HepG2 (cell line): ENCODE data around the gene OBSL1.
A peak's percentile ranks its signal among the peaks of the same experiment; 100 is the strongest.

Experiments used
- FOXM1 ChIP-seq: sonication (generic); formaldehyde crosslinking; IDR thresholded peaks from 2 replicates; pipeline ENCODE4 v1.5.0; 2020; ENCODE audit warnings: missing genetic modification reagents
- JUN ChIP-seq: sonication (generic); formaldehyde crosslinking; IDR thresholded peaks from 2 replicates; pipeline ENCODE4 v1.4.0; 2020; ENCODE audit warnings: mild to moderate bottlenecking, missing genetic modification reagents
- SETDB1 ChIP-seq: sonication (generic); formaldehyde crosslinking; IDR thresholded peaks from 2 replicates; pipeline ENCODE4 v1.5.1; 2020; ENCODE audit warnings: missing genetic modification reagents, mild to moderate bottlenecking, borderline replicate concordance
- SYNCRIP ChIP-seq: fragments of 200-400 bp; formaldehyde crosslinking; IDR thresholded peaks from 2 replicates; pipeline ENCODE4 v1.6.1; 2018; ENCODE audit warnings: mild to moderate bottlenecking, low read depth, low read length; ENCODE audit not compliant: insufficient read depth
- TCF7L2 ChIP-seq: IDR thresholded peaks from 2 replicates; pipeline ENCODE4 v1.6.1; 2011; ENCODE audit warnings: mild to moderate bottlenecking, low read depth, low read length, moderate library complexity
- ZNF329 ChIP-seq: sonication (generic); formaldehyde crosslinking; IDR thresholded peaks from 2 replicates; pipeline ENCODE4 v1.9.0; 2021; ENCODE audit warnings: low read depth, mild to moderate bottlenecking, missing genetic modification reagents
- ZNF660 ChIP-seq: sonication (generic); formaldehyde crosslinking; IDR thresholded peaks from 2 replicates; pipeline ENCODE4 v1.5.1; 2020; ENCODE audit warnings: mild to moderate bottlenecking, low read depth, missing genetic modification reagents, borderline replicate concordance
- TF ChIP-seq, protein P1 (sequence below): fragments of 450-650 bp; IDR thresholded peaks from 2 replicates; pipeline ENCODE4 v1.6.1; 2017; ENCODE audit warnings: mild to moderate bottlenecking
- TF ChIP-seq, protein P2 (sequence below): sonication (generic); formaldehyde crosslinking; IDR thresholded peaks from 2 replicates; pipeline ENCODE4 v1.5.0; 2020; ENCODE audit warnings: mild to moderate bottlenecking, missing genetic modification reagents, moderate library complexity
- TF ChIP-seq, protein P3 (sequence below), 2 experiments: sonication (generic) in 1 of 2; formaldehyde crosslinking in 1 of 2; IDR thresholded peaks; 2 replicates each; pipeline versions ENCODE4 v1.4.0 to v1.6.1; 2018 to 2020; ENCODE audit warnings: missing genetic modification reagents in 2 of 2, borderline replicate concordance in 1 of 2, low read depth in 1 of 2, mild to moderate bottlenecking in 1 of 2, missing biosample characterization in 1 of 2
- TF ChIP-seq, protein P4 (sequence below), 2 experiments: sonication (generic) in 1 of 2; formaldehyde crosslinking in 1 of 2; IDR thresholded peaks; 2 replicates each; pipeline versions ENCODE4 v1.4.0 to v1.6.1; 2016 to 2020; ENCODE audit warnings: borderline replicate concordance in 1 of 2, low read depth in 1 of 2, mild to moderate bottlenecking in 1 of 2, missing genetic modification reagents in 1 of 2

DNA sequence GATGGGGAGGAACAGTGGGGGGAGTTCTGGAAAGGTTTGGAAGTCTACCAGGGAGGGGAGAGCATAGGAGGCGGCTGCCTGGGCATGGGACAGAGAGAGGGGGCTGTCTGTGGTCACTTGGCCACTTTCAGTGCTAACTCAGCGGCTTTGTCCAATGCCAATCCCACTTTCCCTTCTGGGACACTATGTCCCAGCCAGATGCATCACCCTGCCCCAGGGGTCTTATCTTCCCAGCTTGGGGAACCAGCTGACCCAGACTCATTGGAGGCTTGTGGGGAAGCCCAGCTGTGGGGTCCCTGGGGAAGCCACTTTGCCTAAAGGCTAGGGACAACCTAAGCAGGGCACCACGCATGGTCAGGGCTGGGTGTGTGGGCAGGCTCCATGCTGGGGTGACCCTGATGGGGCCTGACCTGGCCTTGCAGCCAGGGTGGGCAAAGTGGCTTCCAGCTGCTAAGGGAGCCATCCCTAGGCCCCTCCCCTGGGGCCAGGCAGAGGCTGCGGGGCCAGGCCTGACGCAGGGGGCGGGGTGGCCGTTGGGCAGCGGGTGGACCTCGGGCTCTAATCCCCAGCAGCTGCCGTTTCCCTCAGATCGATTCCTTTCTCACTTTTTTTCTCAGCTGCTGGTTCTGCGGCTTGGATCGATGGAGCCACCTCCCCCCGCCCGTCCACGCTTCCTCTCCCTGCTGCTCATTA lies 58.7 kb downstream of the OBSL1 start:
- TF ChIP-seq ZNF660 (no peak), FOXM1 (no peak), ZNF329 (CRISPR knock-in tag) (no peak), JUN (CRISPR knock-in tag) (no peak), SYNCRIP (no peak), SETDB1 (CRISPR knock-in tag) (no peak), TCF7L2 (no peak)
- TF ChIP-seq, protein P1, sequence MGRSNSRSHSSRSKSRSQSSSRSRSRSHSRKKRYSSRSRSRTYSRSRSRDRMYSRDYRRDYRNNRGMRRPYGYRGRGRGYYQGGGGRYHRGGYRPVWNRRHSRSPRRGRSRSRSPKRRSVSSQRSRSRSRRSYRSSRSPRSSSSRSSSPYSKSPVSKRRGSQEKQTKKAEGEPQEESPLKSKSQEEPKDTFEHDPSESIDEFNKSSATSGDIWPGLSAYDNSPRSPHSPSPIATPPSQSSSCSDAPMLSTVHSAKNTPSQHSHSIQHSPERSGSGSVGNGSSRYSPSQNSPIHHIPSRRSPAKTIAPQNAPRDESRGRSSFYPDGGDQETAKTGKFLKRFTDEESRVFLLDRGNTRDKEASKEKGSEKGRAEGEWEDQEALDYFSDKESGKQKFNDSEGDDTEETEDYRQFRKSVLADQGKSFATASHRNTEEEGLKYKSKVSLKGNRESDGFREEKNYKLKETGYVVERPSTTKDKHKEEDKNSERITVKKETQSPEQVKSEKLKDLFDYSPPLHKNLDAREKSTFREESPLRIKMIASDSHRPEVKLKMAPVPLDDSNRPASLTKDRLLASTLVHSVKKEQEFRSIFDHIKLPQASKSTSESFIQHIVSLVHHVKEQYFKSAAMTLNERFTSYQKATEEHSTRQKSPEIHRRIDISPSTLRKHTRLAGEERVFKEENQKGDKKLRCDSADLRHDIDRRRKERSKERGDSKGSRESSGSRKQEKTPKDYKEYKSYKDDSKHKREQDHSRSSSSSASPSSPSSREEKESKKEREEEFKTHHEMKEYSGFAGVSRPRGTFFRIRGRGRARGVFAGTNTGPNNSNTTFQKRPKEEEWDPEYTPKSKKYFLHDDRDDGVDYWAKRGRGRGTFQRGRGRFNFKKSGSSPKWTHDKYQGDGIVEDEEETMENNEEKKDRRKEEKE = no peak
- TF ChIP-seq, protein P2, sequence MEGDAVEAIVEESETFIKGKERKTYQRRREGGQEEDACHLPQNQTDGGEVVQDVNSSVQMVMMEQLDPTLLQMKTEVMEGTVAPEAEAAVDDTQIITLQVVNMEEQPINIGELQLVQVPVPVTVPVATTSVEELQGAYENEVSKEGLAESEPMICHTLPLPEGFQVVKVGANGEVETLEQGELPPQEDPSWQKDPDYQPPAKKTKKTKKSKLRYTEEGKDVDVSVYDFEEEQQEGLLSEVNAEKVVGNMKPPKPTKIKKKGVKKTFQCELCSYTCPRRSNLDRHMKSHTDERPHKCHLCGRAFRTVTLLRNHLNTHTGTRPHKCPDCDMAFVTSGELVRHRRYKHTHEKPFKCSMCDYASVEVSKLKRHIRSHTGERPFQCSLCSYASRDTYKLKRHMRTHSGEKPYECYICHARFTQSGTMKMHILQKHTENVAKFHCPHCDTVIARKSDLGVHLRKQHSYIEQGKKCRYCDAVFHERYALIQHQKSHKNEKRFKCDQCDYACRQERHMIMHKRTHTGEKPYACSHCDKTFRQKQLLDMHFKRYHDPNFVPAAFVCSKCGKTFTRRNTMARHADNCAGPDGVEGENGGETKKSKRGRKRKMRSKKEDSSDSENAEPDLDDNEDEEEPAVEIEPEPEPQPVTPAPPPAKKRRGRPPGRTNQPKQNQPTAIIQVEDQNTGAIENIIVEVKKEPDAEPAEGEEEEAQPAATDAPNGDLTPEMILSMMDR (CRISPR knock-in tag) = peak; percentile 36; the same call in 1 of the 2 replicates
- TF ChIP-seq, protein P3, sequence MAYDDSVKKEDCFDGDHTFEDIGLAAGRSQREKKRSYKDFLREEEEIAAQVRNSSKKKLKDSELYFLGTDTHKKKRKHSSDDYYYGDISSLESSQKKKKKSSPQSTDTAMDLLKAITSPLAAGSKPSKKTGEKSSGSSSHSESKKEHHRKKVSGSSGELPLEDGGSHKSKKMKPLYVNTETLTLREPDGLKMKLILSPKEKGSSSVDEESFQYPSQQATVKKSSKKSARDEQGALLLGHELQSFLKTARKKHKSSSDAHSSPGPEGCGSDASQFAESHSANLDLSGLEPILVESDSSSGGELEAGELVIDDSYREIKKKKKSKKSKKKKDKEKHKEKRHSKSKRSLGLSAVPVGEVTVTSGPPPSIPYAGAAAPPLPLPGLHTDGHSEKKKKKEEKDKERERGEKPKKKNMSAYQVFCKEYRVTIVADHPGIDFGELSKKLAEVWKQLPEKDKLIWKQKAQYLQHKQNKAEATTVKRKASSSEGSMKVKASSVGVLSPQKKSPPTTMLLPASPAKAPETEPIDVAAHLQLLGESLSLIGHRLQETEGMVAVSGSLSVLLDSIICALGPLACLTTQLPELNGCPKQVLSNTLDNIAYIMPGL (CRISPR knock-in tag; IDR thresholded peaks at IDR 0.05; ENCODE audit: borderline replicate concordance in 1 of 2, low read depth in 1 of 2) = 0 out of 4 replicates have a peak, but pooled peaks of 1 of the 2 experiments have one; percentile 24
- TF ChIP-seq, protein P4, sequence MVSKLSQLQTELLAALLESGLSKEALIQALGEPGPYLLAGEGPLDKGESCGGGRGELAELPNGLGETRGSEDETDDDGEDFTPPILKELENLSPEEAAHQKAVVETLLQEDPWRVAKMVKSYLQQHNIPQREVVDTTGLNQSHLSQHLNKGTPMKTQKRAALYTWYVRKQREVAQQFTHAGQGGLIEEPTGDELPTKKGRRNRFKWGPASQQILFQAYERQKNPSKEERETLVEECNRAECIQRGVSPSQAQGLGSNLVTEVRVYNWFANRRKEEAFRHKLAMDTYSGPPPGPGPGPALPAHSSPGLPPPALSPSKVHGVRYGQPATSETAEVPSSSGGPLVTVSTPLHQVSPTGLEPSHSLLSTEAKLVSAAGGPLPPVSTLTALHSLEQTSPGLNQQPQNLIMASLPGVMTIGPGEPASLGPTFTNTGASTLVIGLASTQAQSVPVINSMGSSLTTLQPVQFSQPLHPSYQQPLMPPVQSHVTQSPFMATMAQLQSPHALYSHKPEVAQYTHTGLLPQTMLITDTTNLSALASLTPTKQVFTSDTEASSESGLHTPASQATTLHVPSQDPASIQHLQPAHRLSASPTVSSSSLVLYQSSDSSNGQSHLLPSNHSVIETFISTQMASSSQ (IDR thresholded peaks at IDR 0.05; ENCODE audit: low read depth) = no peak
- TF ChIP-seq, protein P4 (CRISPR knock-in tag; IDR thresholded peaks at IDR 0.05; ENCODE audit: borderline replicate concordance) = no peak
